ENCODE data around the gene ECI1.

ECI1 gene

GRCh38 chr16:2191446-2191706 lies 60.0 kb downstream of the ECI1 start:
- no peak overlapping the region for H3K4me3 ChIP-seq (ENCODE audit: low read depth, low read length)
- no peak for DNase-seq (ENCODE audit: low read depth)
- TF ChIP-seq CTCF (IDR thresholded peaks at IDR 0.05; ENCODE audit: control insufficient read depth, extremely low read depth, insufficient read depth) = no peak

GRCh38 chr16:2190659-2191445 lies 60.5 kb downstream of the ECI1 start:
- DNase-seq (ENCODE audit: low read depth) = no peak
- no peak overlapping the region for H3K4me3 ChIP-seq (ENCODE audit: low read depth, low read length)
- TF ChIP-seq CTCF (IDR thresholded peaks at IDR 0.05; ENCODE audit: control insufficient read depth, extremely low read depth, insufficient read depth) = no peak

GRCh38 chr16:2190002-2190658 lies 61.3 kb downstream of the ECI1 start:
- no peak for DNase-seq (ENCODE audit: low read depth)
- TF ChIP-seq CTCF (IDR thresholded peaks at IDR 0.05; ENCODE audit: control insufficient read depth, extremely low read depth, insufficient read depth) = no peak
- no peak overlapping the region for H3K4me3 ChIP-seq (ENCODE audit: low read depth, low read length)
